ENCODE data around the gene C1orf21. TPM values are rescaled to one million over a fixed set of nuclear protein-coding genes. Genes with fewer than 3 reads are reported as not detected.

The C1orf21 gene
- total and polyA plus RNA-seq, 2 donors (not counting 3 experiments of a cell fraction or from before 2014, with no cell fraction given), result 0.79 to 8.5 TPM

DNA sequence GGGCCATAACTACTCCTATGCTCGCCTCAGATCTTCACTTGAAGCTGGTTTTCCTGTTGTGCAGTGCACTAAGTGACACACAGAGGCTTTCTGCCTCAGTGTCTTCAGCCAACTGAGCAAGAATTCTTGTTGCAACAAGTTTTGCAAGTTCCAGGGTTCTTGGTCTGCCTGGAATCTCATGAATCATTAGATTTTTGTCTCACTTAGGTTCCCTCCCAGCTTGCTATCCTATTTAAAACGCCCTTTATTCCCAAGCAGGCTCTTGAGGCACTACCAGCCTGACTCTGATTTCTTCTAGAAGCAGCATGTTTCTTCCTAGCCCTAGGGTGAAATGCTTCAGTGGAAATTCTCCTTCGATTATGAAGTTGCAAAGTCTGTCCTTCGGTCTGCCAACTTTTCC lies 158.8 kb downstream of the C1orf21 start:
- no peaks in the 10 kb centered on the region for H3K4me1 ChIP-seq (ENCODE audit: control insufficient read depth, extremely low read depth, insufficient read depth, low read length)
- H3K4me3 ChIP-seq (replicated peaks in 1 of 3; ENCODE audit: insufficient read depth in 1 of 3, low read depth in 1 of 3, low read length in 3 of 3), result no peak overlapping the region
- no peak overlapping the region for H3K27ac ChIP-seq (ENCODE audit: insufficient read depth, low read depth, low read length)
- ChIA-PET POLR2A (no interaction called here), CTCF (no interaction called here)
- dilution Hi-C loops (cut with MboI; ENCODE audit: extremely low pct_ligation_motif_present, low sequenced_read_pairs), result no loop called here
- TF ChIP-seq, protein P1, sequence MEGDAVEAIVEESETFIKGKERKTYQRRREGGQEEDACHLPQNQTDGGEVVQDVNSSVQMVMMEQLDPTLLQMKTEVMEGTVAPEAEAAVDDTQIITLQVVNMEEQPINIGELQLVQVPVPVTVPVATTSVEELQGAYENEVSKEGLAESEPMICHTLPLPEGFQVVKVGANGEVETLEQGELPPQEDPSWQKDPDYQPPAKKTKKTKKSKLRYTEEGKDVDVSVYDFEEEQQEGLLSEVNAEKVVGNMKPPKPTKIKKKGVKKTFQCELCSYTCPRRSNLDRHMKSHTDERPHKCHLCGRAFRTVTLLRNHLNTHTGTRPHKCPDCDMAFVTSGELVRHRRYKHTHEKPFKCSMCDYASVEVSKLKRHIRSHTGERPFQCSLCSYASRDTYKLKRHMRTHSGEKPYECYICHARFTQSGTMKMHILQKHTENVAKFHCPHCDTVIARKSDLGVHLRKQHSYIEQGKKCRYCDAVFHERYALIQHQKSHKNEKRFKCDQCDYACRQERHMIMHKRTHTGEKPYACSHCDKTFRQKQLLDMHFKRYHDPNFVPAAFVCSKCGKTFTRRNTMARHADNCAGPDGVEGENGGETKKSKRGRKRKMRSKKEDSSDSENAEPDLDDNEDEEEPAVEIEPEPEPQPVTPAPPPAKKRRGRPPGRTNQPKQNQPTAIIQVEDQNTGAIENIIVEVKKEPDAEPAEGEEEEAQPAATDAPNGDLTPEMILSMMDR (IDR thresholded peaks at IDR 0.05; ENCODE audit: extremely low read depth in 1 of 2, insufficient read depth in 1 of 2, low read depth in 1 of 2, low read length in 2 of 2), result no peak
- no peak for TF ChIP-seq JUN (IDR thresholded peaks at IDR 0.05; ENCODE audit: borderline replicate concordance, insufficient read depth, insufficient read length, low read depth)
- TF ChIP-seq, protein P2, sequence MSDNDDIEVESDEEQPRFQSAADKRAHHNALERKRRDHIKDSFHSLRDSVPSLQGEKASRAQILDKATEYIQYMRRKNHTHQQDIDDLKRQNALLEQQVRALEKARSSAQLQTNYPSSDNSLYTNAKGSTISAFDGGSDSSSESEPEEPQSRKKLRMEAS (IDR thresholded peaks at IDR 0.05; ENCODE audit: insufficient read depth, insufficient read length), result no peak
- no peak overlapping the region for H2AFZ ChIP-seq (ENCODE audit: low read depth, low read length)
- H4K20me1 ChIP-seq (replicated peaks; ENCODE audit: control insufficient read depth, extremely low read depth, insufficient read depth, low read length), result no peaks in the 10 kb centered on the region
- FAIRE-seq (no peak), DNase-seq (ENCODE audit: low read depth, low spot score) (no peak)
- no peak overlapping the region for H3K4me2 ChIP-seq (ENCODE audit: insufficient read depth, low read length)
- no peak overlapping the region for H3K9ac ChIP-seq (replicated peaks; ENCODE audit: extremely low read depth, insufficient read depth, low read length)
- no TSS peak for BruUV-seq (replicated peaks)
- H3K9me3 ChIP-seq (replicated peaks; ENCODE audit: control insufficient read depth, insufficient read depth, low read length), result no peaks in the 10 kb centered on the region
- no peaks in the 10 kb centered on the region for H3K9me1 ChIP-seq (replicated peaks; ENCODE audit: control insufficient read depth, extremely low read depth, insufficient read depth, low read length)
- no peaks in the 10 kb centered on the region for H3K27me3 ChIP-seq (ENCODE audit: control insufficient read depth in 2 of 2, insufficient read depth in 2 of 2, low read length in 2 of 2)
- no peaks in the 10 kb centered on the region for H3K36me3 ChIP-seq (ENCODE audit: control insufficient read depth in 2 of 2, extremely low read depth in 1 of 2, insufficient read depth in 2 of 2, low read length in 2 of 2)
- intact Hi-C loops (cut with micrococcal nuclease), result no loop called here
- no peaks in the 10 kb centered on the region for H3K79me2 ChIP-seq (ENCODE audit: control insufficient read depth, insufficient read depth, low read length)

DNA sequence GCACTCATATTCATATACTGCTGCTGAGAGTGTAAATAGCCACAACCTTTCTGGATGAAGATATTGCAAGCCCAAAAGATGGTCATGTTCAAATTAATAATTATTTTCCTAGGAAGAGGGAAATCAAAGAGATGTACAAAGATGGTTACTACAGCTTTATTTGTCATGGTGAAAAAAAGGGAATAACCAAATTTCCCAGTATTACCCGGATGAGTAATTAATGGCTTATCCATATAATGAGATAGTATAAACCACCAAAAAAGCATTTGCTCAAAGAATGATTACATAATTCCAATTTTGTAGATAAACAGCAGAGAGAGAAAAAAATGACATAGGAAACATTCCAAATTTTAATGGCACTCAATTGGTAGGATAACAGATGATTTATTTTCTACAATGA lies 165.6 kb downstream of the C1orf21 start:
- FAIRE-seq, result no peak
- no peak for DNase-seq (ENCODE audit: low read depth, low spot score)
- H3K27ac ChIP-seq (ENCODE audit: insufficient read depth, low read depth, low read length), result no peak overlapping the region
- no peak overlapping the region for H3K9ac ChIP-seq (replicated peaks; ENCODE audit: extremely low read depth, insufficient read depth, low read length)
- H3K9me1 ChIP-seq (replicated peaks; ENCODE audit: control insufficient read depth, extremely low read depth, insufficient read depth, low read length), result no peaks in the 10 kb centered on the region
- no peak overlapping the region for H2AFZ ChIP-seq (ENCODE audit: low read depth, low read length)
- H3K4me3 ChIP-seq (replicated peaks in 1 of 3; ENCODE audit: insufficient read depth in 1 of 3, low read depth in 1 of 3, low read length in 3 of 3), result no peak overlapping the region
- BruUV-seq (replicated peaks), result no TSS peak
- no peaks in the 10 kb centered on the region for H3K79me2 ChIP-seq (ENCODE audit: control insufficient read depth, insufficient read depth, low read length)
- no peaks in the 10 kb centered on the region for H3K9me3 ChIP-seq (replicated peaks; ENCODE audit: control insufficient read depth, insufficient read depth, low read length)
- ChIA-PET CTCF (no interaction called here), POLR2A (no interaction called here)
- TF ChIP-seq FOS (IDR thresholded peaks at IDR 0.05; ENCODE audit: borderline replicate concordance, insufficient read depth, low read length) (no peak), POLR2A (IDR thresholded peaks at IDR 0.05; ENCODE audit: low read depth, low read length) (no peak), POLR2AphosphoS5 (IDR thresholded peaks at IDR 0.05; ENCODE audit: insufficient read depth, low read depth, low read length) (no peak), JUN (IDR thresholded peaks at IDR 0.05; ENCODE audit: borderline replicate concordance, insufficient read depth, insufficient read length, low read depth) (no peak), EZH2 (IDR thresholded peaks at IDR 0.05; ENCODE audit: borderline replicate concordance, low read depth, low read length, severe bottlenecking) (no peak), MYC (IDR thresholded peaks at IDR 0.05; ENCODE audit: low read depth, low read length) (no peak), GATA2 (IDR thresholded peaks at IDR 0.05; ENCODE audit: insufficient read depth, insufficient read length, low read depth, low read length) (no peak)
- TF ChIP-seq, protein P1 (IDR thresholded peaks at IDR 0.05; ENCODE audit: extremely low read depth in 1 of 2, insufficient read depth in 1 of 2, low read depth in 1 of 2, low read length in 2 of 2), result no peak
- TF ChIP-seq, protein P2 (IDR thresholded peaks at IDR 0.05; ENCODE audit: insufficient read depth, insufficient read length), result no peak
- dilution Hi-C loops (cut with MboI; ENCODE audit: extremely low pct_ligation_motif_present, low sequenced_read_pairs), result no loop called here
- H3K4me2 ChIP-seq (ENCODE audit: insufficient read depth, low read length), result no peak overlapping the region
- no peaks in the 10 kb centered on the region for H3K27me3 ChIP-seq (ENCODE audit: control insufficient read depth in 2 of 2, insufficient read depth in 2 of 2, low read length in 2 of 2)
- no peaks in the 10 kb centered on the region for H3K4me1 ChIP-seq (ENCODE audit: control insufficient read depth, extremely low read depth, insufficient read depth, low read length)
- H3K36me3 ChIP-seq (ENCODE audit: control insufficient read depth in 2 of 2, extremely low read depth in 1 of 2, insufficient read depth in 2 of 2, low read length in 2 of 2), result no peaks in the 10 kb centered on the region
- H4K20me1 ChIP-seq (replicated peaks; ENCODE audit: control insufficient read depth, extremely low read depth, insufficient read depth, low read length), result no peaks in the 10 kb centered on the region
- intact Hi-C loops (cut with micrococcal nuclease), result loop anchor here (5.0 to 10.0 kb wide), 2 partner anchors 250 to 568 kb away; no protein-coding TSS in a partner anchor
